ENCODE results near the gene PPAT.

The PPAT gene

DNA sequence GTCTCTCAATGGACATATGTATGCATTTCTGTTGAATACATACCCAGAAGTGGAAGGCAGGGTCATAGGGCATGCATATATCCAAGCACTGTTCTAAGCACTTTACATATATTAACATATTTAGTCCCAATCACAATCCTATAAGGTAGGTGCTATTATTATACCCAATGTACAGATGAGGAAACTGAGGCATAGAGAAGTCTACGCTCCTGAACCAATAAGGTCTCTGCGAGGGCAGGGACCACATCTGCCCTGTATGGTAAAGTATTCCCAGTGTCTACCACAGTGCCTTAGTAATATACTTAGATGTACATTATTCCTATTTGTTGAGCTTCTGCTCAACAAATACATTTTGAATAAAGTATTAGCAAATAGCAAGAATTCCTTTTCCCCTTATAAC, 5.2 kb downstream of the PPAT start:
- DNase-seq, result no peak

DNA sequence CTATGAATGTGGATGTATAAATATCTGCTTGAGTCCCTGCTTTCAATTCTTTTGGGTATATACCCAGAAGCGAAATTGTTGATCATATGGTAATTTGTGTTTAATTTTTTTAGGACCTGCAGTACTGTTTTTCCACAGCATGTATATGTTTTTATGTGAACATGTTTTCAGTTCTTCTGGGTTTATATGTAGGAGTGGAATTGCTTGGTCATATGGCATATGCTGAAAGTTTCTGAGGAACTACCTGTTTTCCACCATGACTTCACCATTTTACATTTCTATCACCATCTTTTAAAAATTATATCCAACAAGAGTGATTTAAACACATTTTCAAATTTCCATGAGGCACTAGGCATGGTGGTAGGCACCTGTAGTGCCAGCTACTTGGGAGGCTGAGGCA, 8.2 kb downstream of the PPAT start:
- DNase-seq, result no peak

DNA sequence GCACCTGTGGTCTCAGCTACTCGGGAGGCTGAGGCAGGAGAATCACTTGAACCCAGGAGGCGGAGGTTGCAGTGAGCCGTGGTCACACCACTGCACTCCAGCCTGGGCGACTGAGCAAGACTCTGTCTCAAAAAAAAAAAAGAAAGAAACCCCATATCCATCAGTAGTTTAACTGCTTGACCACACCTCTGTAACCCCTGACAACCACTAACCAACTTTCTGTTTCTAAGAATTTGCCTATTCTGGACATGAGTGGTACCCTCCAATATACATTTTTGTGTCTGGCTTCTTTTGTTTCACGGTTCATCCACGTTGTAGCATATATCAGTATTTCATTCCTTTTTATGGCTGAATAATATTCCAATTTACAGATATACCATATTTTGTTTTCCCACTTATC, 9.1 kb downstream of the PPAT start:
- no peak for DNase-seq

DNA sequence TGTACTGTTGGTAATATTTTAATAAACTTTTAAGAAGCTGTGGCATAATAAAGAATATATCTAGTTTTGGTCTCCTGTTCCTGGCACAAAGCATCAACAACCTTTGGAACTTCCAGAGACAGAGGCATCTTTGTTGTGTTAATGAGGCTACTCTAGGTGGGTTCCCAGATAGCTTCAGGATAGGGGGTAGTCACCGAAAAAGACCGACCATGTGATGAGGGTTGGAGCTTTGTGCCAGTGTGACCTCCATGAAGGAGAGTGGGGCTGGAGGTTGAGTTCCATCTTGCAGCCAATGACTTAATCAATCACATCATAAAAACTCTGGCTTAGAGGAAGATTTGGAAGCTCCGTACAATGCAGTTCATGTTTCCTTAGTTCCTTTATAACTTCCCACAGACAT, 9.9 kb downstream of the PPAT start:
- DNase-seq, result no peak

DNA sequence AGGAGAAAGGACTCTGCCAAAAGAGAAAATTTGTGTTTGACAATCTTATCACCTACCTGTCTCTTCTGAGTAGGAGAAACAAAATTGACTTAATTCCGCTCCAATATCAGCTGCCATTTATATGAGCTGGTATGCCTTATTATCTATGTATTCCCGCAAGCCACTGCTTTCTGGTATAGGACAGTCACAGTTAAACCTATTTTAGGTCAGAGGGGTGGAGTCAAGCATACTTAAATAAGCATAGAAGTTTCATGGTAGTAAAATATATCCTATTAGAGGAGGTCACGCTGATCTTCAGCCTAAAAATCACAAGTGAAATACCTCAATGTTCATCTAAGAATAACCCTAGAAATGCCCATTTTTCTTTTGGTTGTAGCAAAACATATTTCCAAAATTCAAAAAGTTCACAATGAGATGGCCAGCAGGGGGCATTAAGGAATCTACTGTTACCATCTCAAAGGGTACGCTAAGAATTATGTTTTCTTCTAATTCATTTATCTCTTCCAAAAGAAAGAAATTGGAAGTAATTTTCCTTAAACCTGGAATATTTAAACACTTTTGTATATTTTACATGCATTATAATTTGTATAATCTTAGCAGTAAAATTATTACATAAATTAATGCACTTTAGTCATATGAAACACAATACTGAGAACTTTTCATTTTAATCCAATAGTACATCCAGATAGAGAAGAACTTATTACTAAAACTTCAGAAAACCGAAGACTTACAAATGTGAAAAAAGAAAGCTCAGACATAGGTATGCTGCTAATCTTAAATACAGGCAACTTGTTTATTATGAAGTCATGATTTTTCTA, 10.5 kb downstream of the PPAT start:
- no peak for DNase-seq

DNA sequence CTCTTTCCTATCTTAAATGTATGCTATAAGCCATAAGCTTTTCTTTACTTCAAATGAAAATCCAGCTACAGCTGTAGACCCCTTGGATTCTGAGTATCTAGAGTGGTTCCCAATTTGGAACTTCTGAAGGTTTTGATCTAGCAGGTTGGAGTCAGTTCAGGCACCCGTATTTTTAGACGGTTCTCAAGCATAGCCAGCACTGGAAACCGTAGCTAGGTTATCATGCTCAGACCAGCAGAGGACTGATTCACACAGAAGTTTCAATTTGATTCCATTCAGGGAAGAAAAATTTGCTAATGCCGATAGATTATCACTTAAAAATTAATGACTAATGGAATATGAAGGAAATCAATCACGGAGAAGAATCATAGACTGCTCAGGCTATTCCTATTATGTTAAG, 11.2 kb downstream of the PPAT start:
- no peak for DNase-seq

DNA sequence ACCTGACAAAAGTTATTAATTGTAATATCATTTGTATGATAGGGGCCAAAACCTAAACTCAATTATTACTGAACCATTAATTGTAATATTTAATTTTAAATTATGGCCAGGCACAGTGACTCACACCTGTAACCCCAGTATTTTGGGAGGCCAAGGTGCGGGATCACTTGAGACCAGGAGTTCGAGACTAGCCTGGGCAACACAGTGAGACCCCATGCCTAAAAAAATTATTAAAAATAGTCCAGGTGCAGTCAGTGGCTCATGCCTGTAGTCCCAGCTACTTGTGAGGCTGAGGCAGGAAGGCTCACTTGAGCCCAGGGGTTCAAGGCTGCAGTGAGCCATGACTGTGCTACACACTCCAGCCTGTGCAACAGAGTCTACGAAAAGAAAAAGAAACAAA, 18.0 kb downstream of the PPAT start:
- DNase-seq, result no peak

DNA sequence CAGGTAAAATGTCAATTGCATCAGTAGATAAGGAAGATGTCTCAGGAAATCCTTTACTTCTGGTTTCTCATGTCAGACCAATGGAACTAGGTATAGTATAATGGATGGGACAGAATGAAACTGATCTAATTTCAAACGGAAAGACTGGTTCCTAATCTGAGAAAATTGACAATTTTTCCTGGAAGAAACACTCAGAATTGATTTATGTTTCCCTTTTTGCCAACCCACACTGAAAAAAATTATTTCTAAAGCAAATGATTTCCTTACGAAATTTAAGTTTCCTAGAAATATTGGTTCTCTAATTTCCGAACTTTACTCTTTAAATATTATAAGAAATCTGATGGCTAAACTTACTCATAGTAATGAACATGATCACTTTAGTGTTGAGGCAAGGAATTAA, 19.1 kb downstream of the PPAT start:
- no peak for DNase-seq

DNA sequence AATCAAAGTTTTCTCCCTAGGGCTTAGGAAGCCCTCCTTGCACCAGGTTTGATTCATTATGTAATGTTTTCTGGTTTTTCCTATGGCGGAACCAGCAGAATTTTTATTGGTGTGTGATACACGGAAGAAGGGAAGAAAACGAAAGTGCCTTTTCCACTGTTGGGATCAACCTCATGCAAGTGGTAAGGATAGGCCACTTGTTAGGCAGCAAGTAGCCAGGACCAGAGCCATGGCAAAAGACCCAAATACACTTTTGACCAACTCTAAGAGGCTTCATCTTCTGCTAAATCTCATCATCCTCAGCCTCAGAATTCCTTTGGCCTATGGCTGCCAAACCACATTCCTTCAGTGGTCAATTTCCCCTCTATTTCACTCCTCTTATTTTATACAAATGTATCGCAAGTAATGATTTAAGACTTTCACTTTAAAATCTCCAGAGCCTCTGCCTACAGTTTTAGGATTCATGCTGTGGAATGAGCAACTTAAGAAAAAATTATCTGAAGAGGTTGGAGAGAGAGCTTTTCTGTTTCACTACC, 21.2 kb downstream of the PPAT start:
- DNase-seq, result no peak

DNA sequence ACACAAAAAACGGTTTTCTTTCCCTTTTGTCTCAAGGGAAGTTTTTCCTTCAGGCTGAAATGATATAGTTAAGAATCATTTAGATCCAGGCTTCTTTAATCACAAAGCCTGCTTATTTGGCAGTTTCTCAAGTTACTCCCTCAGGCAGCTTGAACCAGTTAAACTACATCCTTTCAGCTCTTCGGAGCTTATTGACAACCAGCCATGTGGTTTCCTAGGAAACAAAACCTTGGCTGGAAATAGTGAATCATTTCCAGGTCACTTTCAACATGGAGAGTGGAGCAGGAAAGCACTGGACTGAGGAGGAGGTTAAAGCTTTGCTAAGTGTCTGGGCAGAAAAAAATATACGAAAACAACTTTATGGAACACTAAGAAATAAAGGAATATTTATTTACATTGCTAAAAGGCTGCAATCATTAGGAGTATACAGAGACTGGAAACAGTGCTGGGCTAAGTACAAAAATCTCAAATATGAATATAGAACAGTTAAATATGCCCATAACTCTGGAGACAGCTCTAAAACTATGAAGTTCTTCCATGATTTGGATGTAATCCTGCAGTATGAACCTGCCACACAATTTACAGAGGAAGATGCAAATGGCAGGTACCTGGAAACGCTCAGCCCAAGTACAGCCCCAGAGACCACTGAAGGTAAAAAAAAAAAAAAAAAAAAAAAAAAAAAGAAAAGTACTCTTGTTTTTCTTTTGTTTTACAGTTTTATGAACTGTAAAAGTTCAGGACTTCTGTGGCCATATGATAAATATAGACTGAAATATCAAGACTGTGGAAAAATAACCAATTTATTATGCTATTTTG, 25.0 kb downstream of the PPAT start:
- no peak for DNase-seq

DNA sequence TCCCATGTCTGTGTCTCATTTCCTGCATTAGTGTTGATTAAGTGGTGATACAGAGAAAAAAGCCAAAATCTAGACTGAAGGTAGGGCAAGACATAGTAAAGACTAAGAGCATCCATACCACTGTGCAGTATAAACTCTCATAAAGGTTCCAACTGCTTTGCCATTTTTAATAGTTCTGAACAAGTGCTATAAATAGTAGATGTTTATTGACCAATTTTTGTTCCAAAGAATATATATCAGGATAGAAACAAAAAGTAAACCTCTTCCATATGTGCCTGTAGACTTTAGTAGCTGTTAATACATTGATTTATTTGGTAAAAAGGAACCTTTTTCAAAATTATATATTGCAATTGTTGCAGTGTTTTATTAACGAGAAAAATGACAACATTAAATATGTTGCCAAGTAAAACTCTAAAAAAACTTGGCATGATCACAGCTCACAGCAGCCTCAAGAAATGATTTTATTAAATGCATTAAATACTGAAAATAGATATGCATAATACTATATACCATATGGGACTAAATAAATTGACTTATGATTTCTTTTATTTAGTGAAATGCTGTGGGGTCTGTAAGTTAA, 25.8 kb downstream of the PPAT start:
- no peak for DNase-seq

DNA sequence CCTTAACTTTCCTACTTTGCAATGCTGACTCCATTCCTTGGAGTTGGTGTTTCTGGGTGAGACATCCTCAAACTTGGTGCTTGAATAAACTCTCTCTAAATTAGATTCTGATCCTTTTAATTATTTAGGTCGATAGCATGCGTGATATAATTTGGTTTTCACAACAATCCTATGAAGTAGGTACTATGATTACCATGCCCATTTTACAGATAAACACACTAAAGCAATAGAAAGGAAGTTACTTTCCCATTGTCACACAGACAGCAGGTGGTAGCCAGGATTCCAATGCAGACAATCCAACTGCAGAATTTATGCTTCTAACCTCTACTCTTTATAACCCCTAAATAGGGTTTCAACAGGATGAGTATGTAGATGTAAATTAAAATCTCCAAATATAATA, 26.4 kb downstream of the PPAT start:
- DNase-seq, result no peak

DNA sequence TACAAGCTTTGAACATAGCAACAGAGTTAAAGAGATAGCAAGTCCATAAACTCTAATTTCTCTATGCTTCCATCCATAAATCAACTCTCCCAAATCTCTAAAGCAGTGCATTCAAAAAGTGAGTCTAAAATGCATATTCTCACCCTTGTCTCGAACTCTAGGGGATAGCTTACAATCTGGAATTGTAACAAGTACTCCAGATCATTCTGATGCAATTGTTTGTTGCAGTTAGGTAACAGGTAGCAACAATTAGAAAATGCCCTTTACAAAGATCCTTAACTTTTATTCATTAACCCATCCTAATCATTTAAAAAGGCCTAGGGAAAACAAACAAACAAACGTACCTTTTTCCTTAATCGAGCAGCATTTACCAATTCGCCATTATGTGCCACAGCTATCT, 29.3 kb downstream of the PPAT start:
- DNase-seq, result no peak

DNA sequence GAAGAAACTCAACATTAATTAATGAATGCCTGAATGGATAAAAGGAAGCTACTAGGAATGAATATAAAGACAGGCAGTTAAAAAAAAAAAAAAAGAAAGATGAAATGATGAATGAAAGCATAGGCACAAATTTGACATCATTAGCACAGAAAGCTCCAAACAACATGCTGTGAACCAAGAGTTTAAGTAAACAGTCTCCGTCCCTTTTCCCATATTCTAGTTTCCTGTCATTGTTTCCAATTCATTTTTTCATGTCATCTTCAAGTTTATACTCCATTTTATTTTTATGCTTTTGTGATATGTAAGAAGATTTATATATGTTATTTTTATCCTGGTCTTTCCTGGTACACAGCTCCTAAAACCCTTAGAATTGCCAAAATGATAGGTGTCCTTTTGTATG, 30.4 kb downstream of the PPAT start:
- no peak for DNase-seq

DNA sequence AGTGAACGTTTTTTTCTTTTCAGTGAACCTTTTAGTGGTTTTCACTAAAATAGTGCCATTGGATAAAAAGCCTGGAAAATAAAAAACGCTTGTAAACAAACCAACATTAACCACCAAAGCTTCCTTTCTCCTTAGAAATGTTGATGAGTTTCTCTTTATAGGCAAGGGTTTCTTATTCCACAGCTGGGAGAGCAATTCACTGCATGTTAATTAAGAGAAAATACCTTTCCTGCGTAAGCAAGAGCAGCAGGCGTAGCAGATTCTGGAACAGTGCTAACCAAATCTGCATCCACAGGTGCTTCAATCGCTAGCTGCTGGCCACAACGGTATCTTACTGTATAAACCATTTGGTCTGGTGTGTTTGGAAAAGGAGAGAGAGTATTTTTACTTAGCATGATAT, 34.9 kb downstream of the PPAT start:
- DNase-seq, result no peak

DNA sequence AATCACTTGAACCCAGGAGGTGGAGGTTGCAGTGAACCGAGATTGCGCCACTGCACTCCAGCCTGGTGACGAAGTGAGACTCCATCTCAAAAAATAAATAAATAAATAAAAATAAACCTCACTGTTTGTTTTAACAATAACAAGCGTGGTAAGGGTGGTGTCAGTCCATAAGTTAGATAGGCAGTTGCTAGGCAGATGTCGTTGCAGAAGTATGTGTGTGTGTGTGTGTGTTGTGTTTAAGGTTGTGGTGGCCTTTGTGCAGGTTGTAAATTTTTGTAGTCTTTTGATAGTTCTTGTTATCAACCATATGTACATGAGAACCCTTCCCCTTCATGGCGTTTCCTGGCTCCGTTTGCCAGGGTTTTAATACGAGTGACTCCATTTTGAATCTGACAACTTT, 44.1 kb downstream of the PPAT start:
- DNase-seq, result no peak

DNA sequence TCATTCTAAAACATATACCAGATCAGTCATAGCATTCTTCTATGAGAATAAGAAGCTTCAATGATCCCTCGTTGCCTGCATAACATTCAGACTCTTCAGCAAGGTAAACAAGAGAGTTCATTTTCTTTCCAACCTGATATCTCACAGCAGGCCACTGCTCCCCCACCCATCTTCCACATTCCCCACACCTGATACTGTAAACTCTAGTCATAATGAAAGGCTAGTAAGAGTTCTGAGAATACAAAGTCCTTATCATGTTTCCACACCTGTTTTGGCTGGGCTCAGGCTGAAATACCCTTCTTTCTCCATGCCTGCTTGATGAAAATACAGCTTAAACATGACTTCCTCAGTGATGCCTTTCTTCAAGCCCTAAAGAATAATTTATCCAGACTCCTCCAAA, 45.9 kb downstream of the PPAT start:
- no peak for DNase-seq

DNA sequence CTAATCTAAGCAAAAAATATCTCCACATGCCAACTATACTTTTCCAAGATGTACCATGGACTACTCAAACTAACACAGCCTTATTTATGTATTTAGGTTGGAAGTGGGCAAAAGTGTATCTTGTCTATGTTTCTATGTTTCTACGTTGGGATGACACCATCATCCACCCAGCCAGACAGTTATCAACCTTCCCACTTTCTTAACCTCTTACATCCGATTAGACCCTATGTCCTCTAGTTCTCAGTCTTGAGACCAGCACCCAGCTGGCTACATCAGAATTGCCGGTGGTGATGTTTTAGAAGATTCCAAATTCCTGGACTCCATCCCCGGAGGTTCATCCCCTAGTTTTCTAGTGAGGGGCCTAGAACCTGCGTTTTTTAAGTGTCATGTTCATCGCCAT, 47.1 kb downstream of the PPAT start:
- DNase-seq, result no peak

DNA sequence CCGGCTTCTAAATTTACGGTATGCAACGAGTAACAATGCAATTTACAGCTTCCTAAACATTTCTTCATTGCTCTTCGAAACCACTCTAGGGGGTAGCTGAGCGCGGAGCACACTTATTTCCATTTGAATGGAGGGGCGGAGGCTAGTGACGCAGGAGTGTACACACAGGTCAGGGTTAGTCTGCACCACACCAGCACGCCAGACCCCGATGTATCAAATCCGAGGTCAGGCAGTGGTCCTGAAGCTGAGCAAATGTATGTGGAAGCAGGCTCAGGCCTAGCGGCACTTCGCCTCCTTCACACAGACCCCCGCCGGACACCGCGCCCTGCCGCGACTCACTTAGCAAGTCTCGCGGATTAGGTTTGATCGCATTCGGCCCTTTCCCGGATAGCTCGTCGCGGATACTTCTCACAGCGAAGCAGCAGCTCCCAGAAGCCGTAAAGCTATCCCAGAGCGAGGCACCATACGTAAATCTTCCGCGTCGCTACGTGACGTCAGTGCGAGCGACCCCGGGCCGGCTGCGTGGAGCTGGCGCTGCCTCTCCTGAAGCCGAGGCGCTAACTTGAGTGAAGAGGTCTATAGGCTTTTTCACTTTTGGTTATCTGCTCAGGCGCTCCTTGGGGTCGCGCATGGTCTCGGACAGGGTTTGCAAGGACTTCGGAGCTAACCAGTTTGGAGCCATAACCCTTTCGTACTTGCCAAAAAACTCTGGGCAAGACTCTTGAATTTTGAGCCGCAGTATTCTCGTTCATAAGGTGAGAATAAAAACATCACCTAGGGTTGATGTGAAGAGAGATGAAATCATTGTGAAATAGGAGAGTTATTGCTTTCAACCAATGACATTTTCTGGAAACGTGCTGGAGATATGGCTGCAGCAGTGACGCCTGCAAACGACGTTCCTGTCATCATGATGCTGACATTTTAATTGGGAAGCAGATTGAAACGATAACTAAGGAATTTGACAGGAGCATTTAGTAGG, 48.1 kb downstream of the PPAT start, which contains the start of gene AASDH:
TSS of gene AASDH (minus strand) at position 469 of the 979 bp plus-strand sequence. CDS start 3,192 bp downstream, outside the sequence.
- peak; percentile 54 for DNase-seq

DNA sequence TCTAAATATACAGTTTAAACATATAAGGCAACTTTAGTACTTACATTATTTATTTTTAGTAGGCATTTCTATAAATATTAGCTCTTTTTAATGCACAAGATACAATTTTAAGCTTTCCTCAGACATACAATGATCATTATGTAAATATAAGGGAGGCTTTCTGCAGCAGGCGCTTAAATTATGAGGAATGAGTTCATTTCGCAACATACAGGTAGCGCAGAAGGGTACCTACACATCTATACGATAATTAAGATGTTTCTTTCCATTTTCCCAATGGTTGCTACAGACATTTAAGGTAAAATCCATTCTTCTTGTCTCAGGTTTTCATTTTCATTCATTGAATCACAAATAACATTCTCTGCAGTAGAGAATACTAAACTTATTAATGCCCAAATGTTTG, 49.3 kb downstream of the PPAT start:
- no peak for DNase-seq

DNA sequence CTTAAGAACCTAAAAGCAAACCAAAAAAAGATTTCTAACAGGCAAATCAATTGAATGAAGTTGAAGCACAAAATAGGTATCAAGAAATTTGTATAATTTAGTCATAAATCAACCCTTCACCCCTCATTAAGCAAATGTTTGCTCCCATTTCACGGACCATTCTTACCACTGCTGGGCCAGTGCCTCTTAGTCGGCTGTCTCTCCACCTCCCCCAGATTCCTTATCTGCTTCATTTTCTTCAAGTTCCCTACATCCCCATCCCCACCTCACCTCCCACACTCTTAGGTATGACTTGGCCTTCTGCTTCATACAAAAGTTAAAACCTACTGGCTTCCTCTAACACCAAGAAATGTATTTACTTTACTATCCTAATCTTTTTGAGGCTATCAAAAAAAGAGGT, 60.0 kb downstream of the PPAT start:
- no peak for DNase-seq

DNA sequence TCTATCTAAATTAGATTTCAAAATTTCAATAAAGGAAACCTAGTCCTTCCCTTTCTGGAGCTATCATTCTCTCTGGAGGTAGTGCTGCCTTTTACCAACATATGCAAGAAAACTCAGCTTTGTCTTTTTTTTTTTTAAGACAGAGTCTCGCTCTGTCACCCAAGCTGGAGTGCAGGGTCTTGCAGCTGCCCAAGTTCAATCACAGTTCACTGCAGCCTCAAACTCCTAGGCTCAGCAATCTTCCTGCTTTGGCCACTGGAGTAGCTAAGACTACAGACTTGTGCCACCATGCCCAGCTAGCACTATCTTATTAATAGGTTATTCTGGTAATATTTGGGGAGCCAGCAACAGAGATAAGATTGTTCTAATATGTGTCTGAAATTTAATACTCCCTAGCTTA, 60.5 kb downstream of the PPAT start:
- DNase-seq, result no peak

DNA sequence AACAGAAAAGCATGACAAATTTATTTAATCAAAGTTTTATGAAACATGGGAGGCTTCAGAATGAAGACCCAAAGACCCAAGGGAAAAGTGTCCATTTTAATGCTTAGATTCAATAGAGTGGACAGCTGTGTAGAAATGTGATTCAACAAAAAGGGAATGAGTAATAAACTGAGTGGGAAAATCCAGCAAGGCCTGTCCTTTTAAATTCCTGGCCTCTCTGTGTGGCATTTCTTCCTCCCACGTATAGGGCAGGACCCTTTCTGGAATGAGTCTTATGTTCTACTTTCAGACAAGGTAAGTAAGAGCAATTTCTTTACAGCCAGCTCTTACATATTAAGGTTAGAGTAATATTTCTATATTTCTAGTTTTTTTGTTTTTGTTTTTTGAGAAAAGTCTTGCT, 62.6 kb downstream of the PPAT start:
- DNase-seq, result no peak

All from 8988T (cell line).